Ramos (cell line): Measurements from ENCODE around the gene PCF11.

Experiments used
- in situ Hi-C: fragments of 300-500 bp; cut with MboI; formaldehyde crosslinking; loops from one replicate; pipeline ENCODE4 v1.14.3; 2022; ENCODE audit warnings: low sequenced_read_pairs; ENCODE audit not compliant: unreplicated experiment

PCF11 gene

GRCh38 chr11:83152264-83152663, 4.7 kb upstream of the PCF11 start:
- in situ Hi-C loops = no loop called here

GRCh38 chr11:83153764-83154163, 3.2 kb upstream of the PCF11 start:
- in situ Hi-C loops = no loop called here

- in situ Hi-C loops = loop anchor here (5.0 kb wide), 1 partner anchor 89 kb away; no protein-coding TSS in a partner anchor
Observed at GRCh38 chr11:83156144-83156995, 561 bp upstream of the PCF11 start.

GRCh38 chr11:83157594-83158356, 844 bp downstream of the PCF11 start:
- in situ Hi-C loops = loop anchor here (5.0 kb wide), 1 partner anchor 90 kb away; no protein-coding TSS in a partner anchor

GRCh38 chr11:83158357-83158786, 1.4 kb downstream of the PCF11 start:
- in situ Hi-C loops = loop anchor here (5.0 kb wide), 1 partner anchor 91 kb away; no protein-coding TSS in a partner anchor

GRCh38 chr11:83158965-83159901, 2.3 kb downstream of the PCF11 start:
- in situ Hi-C loops = loop anchor here (5.0 kb wide), 1 partner anchor 92 kb away; no protein-coding TSS in a partner anchor

GRCh38 chr11:83159902-83160865, 3.3 kb downstream of the PCF11 start:
- in situ Hi-C loops = loop anchor here (5.0 to 10.0 kb wide), 2 partner anchors 93 to 245 kb away; no protein-coding TSS in a partner anchor

- in situ Hi-C loops = loop anchor here (10.0 kb wide), 1 partner anchor 247 kb away; no protein-coding TSS in a partner anchor
Observed at GRCh38 chr11:83161610-83162199, 4.8 kb downstream of the PCF11 start.

GRCh38 chr11:83162377-83162776, 5.4 kb downstream of the PCF11 start:
- in situ Hi-C loops = loop anchor here (10.0 kb wide), 1 partner anchor 248 kb away; no protein-coding TSS in a partner anchor

- in situ Hi-C loops = loop anchor here (10.0 kb wide), 1 partner anchor 252 kb away; no protein-coding TSS in a partner anchor
Observed at GRCh38 chr11:83166193-83166866, 9.4 kb downstream of the PCF11 start.

- in situ Hi-C loops = loop anchor here (10.0 kb wide), 1 partner anchor 254 kb away; no protein-coding TSS in a partner anchor
Observed at GRCh38 chr11:83168756-83169155, 11.8 kb downstream of the PCF11 start.

GRCh38 chr11:83170865-83171264, 13.9 kb downstream of the PCF11 start:
- in situ Hi-C loops = no loop called here

- in situ Hi-C loops = no loop called here
Observed at GRCh38 chr11:83172551-83172950, 15.6 kb downstream of the PCF11 start.

- in situ Hi-C loops = no loop called here
Observed at GRCh38 chr11:83174008-83174407, 17.1 kb downstream of the PCF11 start.

GRCh38 chr11:83175815-83176214, 18.9 kb downstream of the PCF11 start:
- in situ Hi-C loops = no loop called here

- in situ Hi-C loops = no loop called here
Observed at GRCh38 chr11:83181815-83182214, 24.9 kb downstream of the PCF11 start.

GRCh38 chr11:83185767-83186166, 28.8 kb downstream of the PCF11 start:
- in situ Hi-C loops = no loop called here

- in situ Hi-C loops = no loop called here
Observed at GRCh38 chr11:83187465-83187864, 30.5 kb downstream of the PCF11 start.
